ENCODE results near the gene FSD2. TPM values are rescaled to one million over a fixed set of nuclear protein-coding genes. Genes with fewer than 3 reads are reported as not detected.

The FSD2 gene
- total and polyA plus RNA-seq, 10 of the 15 experiments (the other 5 are each of a cell fraction or from before 2014, with no cell fraction given) = under 0.01 to 0.39 (median 0.07) TPM; not detected in 3

DNA sequence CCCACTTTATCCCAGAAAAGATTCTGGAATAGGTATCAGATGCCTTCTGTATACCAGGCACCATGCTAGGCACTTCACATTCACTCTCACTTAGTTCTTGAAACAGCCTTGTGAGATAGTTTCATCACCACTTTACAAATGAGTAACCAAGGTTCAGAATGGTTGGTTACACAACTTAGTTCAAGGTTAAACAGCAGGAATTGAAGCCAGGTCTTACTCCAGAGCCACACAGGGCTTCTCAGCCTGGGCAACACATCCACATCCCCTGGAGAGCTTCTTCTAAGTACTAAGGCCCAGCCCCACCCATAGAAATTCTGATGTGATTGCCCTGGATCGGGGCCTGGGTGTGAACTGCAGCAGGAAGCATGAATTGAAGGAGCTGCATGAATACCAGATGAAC lies 22.2 kb upstream of the FSD2 start (continued):
- TF ChIP-seq ZNF384 (IDR thresholded peaks at IDR 0.05; ENCODE audit: borderline replicate concordance, low read depth, low read length) (no peak), ETV6 (conservative IDR thresholded peaks at IDR 0.05 in 1 of 2, IDR thresholded peaks at IDR 0.05 in 1 of 2; ENCODE audit: borderline replicate concordance in 1 of 2, low read depth in 1 of 2) (no peak)

DNA sequence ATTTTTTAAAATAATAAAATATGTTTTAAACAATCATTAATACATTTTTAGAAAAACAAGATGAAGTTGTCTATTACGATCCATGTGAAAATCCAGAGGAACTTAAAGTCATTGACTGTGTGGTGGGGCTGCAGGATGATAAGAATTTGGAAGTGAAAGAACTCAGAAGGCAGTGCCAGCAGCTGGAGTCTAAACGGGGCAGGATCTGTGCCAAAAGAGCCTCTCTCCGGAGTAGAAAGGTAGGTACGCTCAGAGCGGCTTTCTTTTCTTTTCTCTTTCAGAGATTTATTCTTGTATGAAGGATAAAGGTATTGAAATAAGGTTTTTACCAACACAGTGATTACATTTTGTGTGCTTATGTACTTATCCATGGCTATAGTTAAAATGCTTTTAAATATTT lies 17.2 kb upstream of the FSD2 start:
- SMC1A ChIA-PET (ENCODE audit: uncharacterized antibody, unreplicated experiment) = no interaction called here
- intact Hi-C loops (cut with micrococcal nuclease; ENCODE audit: unreplicated experiment) (no loop called here), in situ Hi-C loops (cut with MboI) (no loop called here)
- Histone ChIP-seq H3K27me3 (replicated peaks in 1 of 2; ENCODE audit: control insufficient read depth in 2 of 2, insufficient read depth in 2 of 2, low read length in 1 of 2) (no peaks in the 10 kb centered on the region), H3K9me3 (replicated peaks; ENCODE audit: control insufficient read depth, insufficient read depth, low read length) (no peaks in the 10 kb centered on the region), H3K4me1 (ENCODE audit: control insufficient read depth, insufficient read depth, low read length) (no peaks in the 10 kb centered on the region), H3K9ac (ENCODE audit: control insufficient read depth, insufficient read depth, low read length) (no peak overlapping the region), H2AFZ (ENCODE audit: control insufficient read depth, low read depth, low read length) (no peak overlapping the region), H3K36me3 (ENCODE audit: control insufficient read depth in 2 of 2, insufficient read depth in 2 of 2, low read length in 1 of 2) (peaks cover 2 to 28% of the 10 kb centered on the region in 2 experiments), H3K4me2 (ENCODE audit: control insufficient read depth, insufficient read depth) (no peak overlapping the region), H3K27ac (ENCODE audit: control insufficient read depth, insufficient read depth) (no peak overlapping the region), H3K4me3 (no peak overlapping the region), H3K79me2 (ENCODE audit: control insufficient read depth, insufficient read depth, low read length) (no peaks in the 10 kb centered on the region), H4K20me1 (ENCODE audit: control insufficient read depth, insufficient read depth) (no peaks in the 10 kb centered on the region)
- RAD21 ChIA-PET (ENCODE audit: unreplicated experiment) = no interaction called here
- DNase-seq (ENCODE audit: low read depth, low spot score) = no peak
- BruUV-seq (replicated peaks) = no TSS peak
- ATAC-seq = no peak
- POLR2A ChIA-PET = no interaction called here
- no peak for FAIRE-seq
- WGBS (ENCODE audit: insufficient coverage, insufficient replicate concordance, low lambda C conversion rate, missing lambda C conversion rate) = over 99% methylated on average over 5 of the region's 5 CpGs
- CTCF ChIA-PET = no interaction called here
- TF ChIP-seq CEBPB (IDR thresholded peaks at IDR 0.05; ENCODE audit: borderline replicate concordance in 1 of 2, low read depth in 2 of 2, low read length in 2 of 2) (no peak), ZNF217 (IDR thresholded peaks at IDR 0.05) (no peak), IKZF2 (IDR thresholded peaks at IDR 0.05) (no peak), TCF7 (IDR thresholded peaks at IDR 0.05; ENCODE audit: borderline replicate concordance) (no peak), ATF7 (IDR thresholded peaks at IDR 0.05; ENCODE audit: low read depth) (no peak), SPI1 (IDR thresholded peaks at IDR 0.05; ENCODE audit: borderline replicate concordance, insufficient read depth, low read depth, low read length) (no peak), IRF3 (IDR thresholded peaks at IDR 0.05) (no peak), SREBF2 (IDR thresholded peaks at IDR 0.05; ENCODE audit: low read length) (no peak), ZNF274 (IDR thresholded peaks at IDR 0.05; ENCODE audit: insufficient read depth, insufficient read length) (no peak), BHLHE40 (IDR thresholded peaks at IDR 0.05; ENCODE audit: borderline replicate concordance in 1 of 2, low read depth in 2 of 2, low read length in 1 of 2) (no peak), PRDM15 (CRISPR knock-in tag; IDR thresholded peaks at IDR 0.05) (no peak), FOS (IDR thresholded peaks at IDR 0.05; ENCODE audit: borderline replicate concordance, extremely low read depth, insufficient read length) (no peak)
- TF ChIP-seq, protein P1, sequence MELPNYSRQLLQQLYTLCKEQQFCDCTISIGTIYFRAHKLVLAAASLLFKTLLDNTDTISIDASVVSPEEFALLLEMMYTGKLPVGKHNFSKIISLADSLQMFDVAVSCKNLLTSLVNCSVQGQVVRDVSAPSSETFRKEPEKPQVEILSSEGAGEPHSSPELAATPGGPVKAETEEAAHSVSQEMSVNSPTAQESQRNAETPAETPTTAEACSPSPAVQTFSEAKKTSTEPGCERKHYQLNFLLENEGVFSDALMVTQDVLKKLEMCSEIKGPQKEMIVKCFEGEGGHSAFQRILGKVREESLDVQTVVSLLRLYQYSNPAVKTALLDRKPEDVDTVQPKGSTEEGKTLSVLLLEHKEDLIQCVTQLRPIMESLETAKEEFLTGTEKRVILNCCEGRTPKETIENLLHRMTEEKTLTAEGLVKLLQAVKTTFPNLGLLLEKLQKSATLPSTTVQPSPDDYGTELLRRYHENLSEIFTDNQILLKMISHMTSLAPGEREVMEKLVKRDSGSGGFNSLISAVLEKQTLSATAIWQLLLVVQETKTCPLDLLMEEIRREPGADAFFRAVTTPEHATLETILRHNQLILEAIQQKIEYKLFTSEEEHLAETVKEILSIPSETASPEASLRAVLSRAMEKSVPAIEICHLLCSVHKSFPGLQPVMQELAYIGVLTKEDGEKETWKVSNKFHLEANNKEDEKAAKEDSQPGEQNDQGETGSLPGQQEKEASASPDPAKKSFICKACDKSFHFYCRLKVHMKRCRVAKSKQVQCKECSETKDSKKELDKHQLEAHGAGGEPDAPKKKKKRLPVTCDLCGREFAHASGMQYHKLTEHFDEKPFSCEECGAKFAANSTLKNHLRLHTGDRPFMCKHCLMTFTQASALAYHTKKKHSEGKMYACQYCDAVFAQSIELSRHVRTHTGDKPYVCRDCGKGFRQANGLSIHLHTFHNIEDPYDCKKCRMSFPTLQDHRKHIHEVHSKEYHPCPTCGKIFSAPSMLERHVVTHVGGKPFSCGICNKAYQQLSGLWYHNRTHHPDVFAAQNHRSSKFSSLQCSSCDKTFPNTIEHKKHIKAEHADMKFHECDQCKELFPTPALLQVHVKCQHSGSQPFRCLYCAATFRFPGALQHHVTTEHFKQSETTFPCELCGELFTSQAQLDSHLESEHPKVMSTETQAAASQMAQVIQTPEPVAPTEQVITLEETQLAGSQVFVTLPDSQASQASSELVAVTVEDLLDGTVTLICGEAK (IDR thresholded peaks at IDR 0.05; ENCODE audit: borderline replicate concordance) = no peak

All from GM12878 (cell line).